SKM-1 treated with dmso at 0.1 percent for 144 hours (cell line): ENCODE measurements around the gene NMU.
"Not testable (repeated sequence)": the region's sequence is repeated elsewhere in the genome, so short reads cannot be mapped to it uniquely, and the experiment has no call there.

ENCODE experiments used
- DNase-seq: peaks from one replicate; lab custom pipeline; 2025; ENCODE audit not compliant: unreplicated experiment; lab: John Stamatoyannopoulos, UW

NMU gene, protein sequence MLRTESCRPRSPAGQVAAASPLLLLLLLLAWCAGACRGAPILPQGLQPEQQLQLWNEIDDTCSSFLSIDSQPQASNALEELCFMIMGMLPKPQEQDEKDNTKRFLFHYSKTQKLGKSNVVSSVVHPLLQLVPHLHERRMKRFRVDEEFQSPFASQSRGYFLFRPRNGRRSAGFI

DNA sequence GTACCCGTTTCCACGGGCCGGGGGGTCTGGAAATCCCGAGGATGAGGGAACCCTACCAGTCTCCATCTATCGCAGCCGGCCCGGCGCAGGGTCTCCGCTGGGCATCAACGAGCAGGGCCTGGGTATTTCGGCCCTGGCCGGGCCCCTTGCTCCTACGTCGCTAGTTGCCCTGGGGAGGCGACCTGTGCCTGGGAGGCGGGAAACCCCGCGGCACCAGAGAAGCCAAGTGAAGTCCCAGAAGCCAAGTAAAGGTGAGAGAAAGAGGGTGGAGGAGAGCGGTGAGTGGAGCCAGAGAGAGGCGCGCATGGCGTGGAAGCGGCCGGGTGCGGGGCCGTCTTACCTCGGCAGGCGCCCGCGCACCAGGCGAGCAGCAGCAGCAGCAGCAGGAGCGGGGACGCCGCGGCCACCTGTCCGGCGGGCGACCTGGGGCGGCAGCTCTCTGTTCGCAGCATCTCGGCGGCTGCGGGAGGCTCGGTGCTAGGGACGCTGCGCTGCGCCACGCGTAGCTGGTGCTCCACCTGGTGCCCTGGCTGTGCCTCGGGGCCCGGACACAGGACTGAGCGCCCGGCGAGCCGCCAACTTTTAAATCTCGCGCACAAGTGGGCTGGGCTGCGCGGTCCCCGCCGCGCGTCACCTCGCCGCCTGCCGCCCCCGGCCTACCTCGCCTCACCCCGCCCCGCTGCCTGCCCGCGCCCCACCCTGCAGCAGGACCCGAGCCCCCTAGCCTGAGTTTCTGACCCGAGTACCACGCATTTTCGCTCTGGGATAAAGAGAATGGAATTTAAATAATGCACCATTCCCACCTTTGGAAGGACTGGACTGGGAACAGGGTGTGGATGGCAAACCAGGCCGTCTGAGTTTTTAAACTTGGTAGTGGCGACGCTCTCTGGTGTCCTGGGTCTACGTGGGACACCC, at the start of gene NMU:
TSS of gene NMU (minus strand) at position 558 of the 915 bp plus-strand sequence. CDS start at position 452, 106 bp downstream.
- DNase-seq = no peak

- no peak for DNase-seq
These were observed 48.2 kb upstream of the NMU start for GRCh38 chr4:55684276-55684675.

DNA sequence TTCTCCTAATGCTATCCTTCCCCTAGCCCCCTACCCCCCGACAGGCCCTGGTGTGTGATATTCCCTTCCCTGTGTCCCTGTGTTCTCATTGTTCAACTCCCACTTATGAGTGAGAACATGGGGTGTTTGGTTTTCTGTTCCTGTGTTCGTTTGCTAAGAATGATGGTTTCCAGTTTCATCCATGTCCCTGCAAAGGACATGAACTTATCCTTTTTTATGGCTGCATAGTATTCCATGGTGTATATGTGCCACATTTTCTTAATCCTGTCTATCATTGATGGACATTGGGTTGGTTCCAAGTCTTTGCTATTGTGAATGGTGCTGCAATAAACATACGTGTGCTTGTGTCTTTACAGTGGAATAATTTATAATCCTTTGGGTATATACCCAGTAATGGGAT, 46.7 kb upstream of the NMU start:
- DNase-seq = not testable (repeated sequence)

DNA sequence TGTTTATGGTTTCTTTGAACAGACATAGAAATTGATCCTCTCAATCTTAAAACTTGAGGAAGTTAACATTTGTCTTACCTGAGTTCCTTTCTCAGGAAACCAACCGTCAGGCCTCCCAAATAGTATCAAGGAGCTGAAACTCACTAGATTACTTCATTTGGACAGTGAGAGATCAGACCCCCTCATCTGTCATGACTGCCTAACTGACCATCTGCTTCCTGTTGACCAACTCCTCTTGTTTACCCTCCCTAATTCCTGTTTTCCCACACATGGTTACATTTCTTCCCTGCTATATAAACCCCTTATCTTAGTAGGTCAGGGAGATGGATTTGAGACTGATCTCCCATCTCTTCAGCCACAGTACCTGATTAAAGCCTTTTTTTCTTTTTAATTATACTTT, 46.2 kb upstream of the NMU start:
- DNase-seq = no peak

DNA sequence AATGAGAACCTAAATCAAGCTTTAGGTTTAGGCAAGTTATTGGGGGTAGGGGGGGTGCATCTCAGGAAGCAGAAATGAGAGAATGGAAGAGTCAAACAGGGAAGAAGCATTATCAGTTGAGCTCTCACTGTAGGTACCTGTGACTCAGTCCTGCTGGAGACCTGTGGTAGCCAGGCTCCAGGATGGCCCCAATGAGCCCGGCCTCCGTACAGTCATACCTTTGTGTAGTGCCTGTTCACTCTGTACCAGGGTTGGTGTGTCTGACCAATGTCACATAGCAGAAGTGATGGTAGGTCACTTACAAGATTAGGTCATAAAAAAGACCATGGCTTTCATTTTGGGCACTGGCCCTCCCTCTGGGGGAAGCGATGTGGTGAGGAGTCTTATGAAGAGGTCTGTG, 45.3 kb upstream of the NMU start:
- DNase-seq = no peak

- DNase-seq = no peak
These were observed 39.2 kb upstream of the NMU start for GRCh38 chr4:55675196-55675793.

GRCh38 chr4:55673424-55673823, 37.3 kb upstream of the NMU start:
- no peak for DNase-seq

DNA sequence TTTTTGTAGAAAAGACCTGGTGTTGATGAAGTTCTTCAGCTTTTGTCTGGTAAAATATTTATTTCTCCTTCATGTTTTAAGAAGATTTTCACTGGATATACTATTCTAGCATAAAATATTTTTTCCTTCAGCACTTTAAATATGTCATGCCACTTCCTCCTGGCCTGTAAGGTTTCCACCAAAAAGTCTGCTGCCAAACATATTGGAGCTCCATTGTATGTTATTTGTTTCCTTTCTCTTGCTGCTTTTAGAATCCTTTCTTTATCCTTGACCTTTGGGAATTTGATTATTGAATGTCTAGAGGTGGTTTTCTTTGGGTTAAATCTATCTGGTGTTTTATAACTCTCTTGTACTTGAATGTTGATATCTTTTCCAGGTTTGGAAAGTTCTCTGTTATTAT, 35.6 kb upstream of the NMU start:
- DNase-seq = no peak

GRCh38 chr4:55670695-55671094, 34.6 kb upstream of the NMU start:
- no peak for DNase-seq

GRCh38 chr4:55668449-55668848, 32.4 kb upstream of the NMU start:
- no peak for DNase-seq

GRCh38 chr4:55666535-55666934, 30.4 kb upstream of the NMU start:
- no peak for DNase-seq

DNA sequence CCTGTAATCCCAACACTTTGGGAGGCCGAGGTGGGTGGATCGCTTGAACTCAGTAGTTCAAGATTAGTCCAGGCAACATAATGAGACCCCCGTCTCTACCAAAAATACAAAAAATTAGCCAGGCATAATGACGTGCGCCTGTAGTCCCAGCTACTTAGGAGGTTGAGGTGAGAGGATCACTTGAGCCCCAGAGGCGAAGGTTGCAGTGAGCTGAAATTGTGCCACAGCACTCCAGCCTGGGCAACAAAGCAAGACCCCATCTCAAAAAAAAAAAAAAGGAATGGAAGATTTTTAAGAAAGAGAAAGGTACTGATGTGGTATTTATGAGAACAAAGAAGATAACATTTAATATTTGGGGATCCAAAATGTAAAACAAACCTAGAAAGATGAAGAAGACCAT, 27.0 kb upstream of the NMU start:
- DNase-seq = no peak

DNA sequence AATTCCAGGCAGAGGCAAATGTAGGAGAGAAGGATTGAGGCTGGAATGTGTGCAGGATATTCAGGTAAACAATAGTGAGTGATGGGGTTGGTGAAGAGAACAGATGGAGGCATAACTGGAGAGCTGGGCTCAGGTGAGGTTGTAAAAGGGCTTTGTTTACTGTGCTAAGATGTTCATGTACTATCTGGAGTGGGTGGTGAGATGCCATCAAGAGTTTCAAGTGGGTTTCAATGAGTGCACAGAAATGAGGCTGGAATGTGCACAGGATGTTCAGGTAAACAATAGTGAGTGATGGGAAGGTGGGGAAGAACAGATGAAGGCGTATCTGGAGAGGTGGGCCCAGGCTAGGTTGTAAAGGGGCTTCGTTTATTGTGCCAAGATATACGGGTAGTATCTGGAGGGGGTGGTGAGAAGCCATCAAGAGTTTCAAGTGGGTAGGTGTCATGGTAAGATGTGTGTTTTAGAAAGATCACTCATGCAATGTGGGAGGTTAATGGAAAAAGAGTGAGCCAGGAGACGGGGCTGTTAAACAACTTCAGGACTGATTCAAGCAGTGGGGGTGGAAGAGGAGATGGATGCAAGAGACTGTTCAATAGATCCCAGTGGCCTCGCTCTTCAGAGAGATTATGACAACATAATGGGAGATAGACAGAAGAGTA, 25.4 kb upstream of the NMU start:
- DNase-seq = no peak

DNA sequence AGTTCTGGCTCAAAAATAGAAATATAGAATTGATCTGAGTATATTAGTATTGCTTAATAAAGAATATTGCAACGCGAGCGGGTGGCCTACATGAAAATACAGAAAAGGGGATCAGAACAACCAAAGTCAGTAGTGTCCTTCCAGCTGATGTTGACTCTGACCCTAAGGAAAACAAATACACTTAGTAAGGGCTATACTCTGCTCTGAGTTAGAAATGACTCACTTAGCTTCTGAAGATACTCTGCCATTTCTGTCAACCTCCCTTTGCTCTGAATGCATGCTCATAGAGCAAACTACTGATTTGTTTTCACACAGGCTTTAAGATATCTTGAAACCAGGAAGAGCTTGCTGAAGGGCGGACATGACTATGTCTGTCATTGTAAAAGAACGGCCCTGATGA, 22.6 kb upstream of the NMU start:
- no peak for DNase-seq

DNA sequence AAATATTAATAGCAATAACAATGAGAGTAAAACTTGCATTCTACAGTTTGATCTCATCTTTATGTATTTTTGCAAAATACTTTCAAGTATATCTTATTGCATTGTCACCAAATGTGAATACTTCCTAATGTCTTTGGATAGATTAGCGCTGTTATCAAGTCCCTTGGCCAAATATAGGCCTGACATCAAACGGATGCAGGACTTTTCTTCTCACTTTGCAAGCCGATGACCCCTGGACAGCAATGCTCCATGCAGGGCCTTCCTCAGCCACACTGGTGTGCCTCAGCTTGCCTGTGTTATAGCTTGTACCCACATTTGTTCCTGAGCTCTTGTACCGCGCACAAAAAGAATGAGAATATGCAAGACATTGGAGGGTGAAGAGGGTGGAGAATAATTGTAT, 18.0 kb upstream of the NMU start:
- DNase-seq = no peak

DNA sequence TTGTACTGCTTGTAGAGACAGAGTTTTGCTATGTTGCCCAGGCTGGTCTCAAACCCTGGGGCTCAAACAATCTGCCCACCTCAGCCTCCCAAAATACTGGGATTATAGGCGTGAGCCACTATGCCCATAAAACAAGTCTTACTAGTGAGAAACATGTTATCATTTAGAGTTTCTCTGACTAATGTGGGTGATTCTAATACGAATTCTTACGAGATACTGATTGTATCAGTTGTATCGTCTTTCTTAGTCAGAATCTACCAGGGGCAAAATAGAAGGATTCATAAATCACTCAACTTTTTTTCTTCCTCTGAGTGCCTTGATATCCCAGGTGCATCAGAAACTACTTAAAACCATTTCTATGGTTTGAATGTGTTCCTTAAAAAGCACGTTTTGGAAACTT, 14.4 kb upstream of the NMU start:
- no peak for DNase-seq

- DNase-seq = no peak
These were observed 1.2 kb upstream of the NMU start for GRCh38 chr4:55637272-55637820.

- no peak for DNase-seq
These were observed 530 bp upstream of the NMU start for GRCh38 chr4:55636656-55636999.

DNA sequence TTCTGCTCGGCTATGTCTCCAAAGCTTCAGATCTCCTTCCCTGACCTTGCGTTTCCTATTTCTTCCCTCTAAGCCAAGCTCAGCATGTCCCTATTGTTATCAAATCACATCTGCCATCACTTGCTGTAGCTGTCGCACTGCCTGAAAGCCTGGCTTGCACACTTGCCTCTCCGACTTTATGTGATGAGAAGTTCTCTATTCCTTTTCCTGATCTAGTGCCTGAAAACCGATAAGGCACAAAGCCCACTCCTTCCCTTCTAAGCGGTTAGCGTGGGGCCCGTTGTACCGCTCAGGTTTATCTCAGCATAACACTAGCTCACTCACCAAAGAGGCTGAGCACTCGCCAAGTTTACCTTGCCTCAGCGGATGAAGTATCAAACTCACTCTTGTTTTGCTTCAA, 816 bp downstream of the NMU start:
- DNase-seq = no peak

- DNase-seq = no peak
These were observed 1.5 kb downstream of the NMU start for GRCh38 chr4:55634417-55635128.

- DNase-seq = no peak
These were observed 2.2 kb downstream of the NMU start for GRCh38 chr4:55633903-55634302.
